Fibroblast of lung (primary cell): Measurements from ENCODE around the gene MMD. TPM values are rescaled to one million over a fixed set of nuclear protein-coding genes. Genes with fewer than 3 reads are reported as not detected.

ENCODE experiments used
- DNase-seq, 2 donors: peaks; one replicate each; pipeline versions ENCODE4 v3.0.0 to v3.0.0-alpha.2; 2010; ENCODE audit warnings: low read depth in 2 of 2
- H2AFZ ChIP-seq: 2 replicates; pipeline ENCODE4 v1.5.1; 2012; ENCODE audit warnings: low read length, control low read depth, inconsistent platforms
- H3K27ac ChIP-seq: 2 replicates; pipeline ENCODE4 v1.5.1; 2011; ENCODE audit warnings: low read length, control low read depth; ENCODE audit not compliant: insufficient read depth
- H3K27me3 ChIP-seq: 2 replicates; pipeline ENCODE4 v1.5.1; 2011; ENCODE audit warnings: mild to moderate bottlenecking, low read length; ENCODE audit not compliant: control insufficient read depth, insufficient read depth
- H3K36me3 ChIP-seq: 2 replicates; pipeline ENCODE4 v1.5.1; 2011; ENCODE audit warnings: low read length; ENCODE audit not compliant: control insufficient read depth, insufficient read depth
- H3K4me1 ChIP-seq: 2 replicates; pipeline ENCODE4 v1.5.1; 2011; ENCODE audit warnings: low read length; ENCODE audit not compliant: control insufficient read depth, insufficient read depth; ENCODE audit errors: extremely low read depth
- H3K4me2 ChIP-seq: 2 replicates; pipeline ENCODE4 v1.5.1; 2011; ENCODE audit warnings: low read length, control low read depth; ENCODE audit not compliant: insufficient read depth; ENCODE audit errors: extremely low read depth
- H3K4me3 ChIP-seq, 4 experiments: fragments of 200-600 bp in 1 of 4; sonication (generic) in 1 of 4; replicated peaks in 1 of 4; 2 replicates each; pipeline ENCODE4 v1.5.1; 2011 to 2016; ENCODE audit warnings: low read length in 4 of 4, low read depth in 3 of 4, mild to moderate bottlenecking in 3 of 4, control low read depth in 2 of 4, inconsistent platforms in 1 of 4, mixed read lengths in 1 of 4; ENCODE audit not compliant: insufficient read depth in 1 of 4; ENCODE audit errors: control extremely low read depth in 1 of 4
- H3K79me2 ChIP-seq: 2 replicates; pipeline ENCODE4 v1.5.1; 2012; ENCODE audit warnings: mild to moderate bottlenecking, low read length, inconsistent platforms; ENCODE audit not compliant: control insufficient read depth, insufficient read depth
- H3K9ac ChIP-seq: 2 replicates; pipeline ENCODE4 v1.5.1; 2011; ENCODE audit warnings: mild to moderate bottlenecking, low read length, control low read depth; ENCODE audit not compliant: insufficient read depth
- H3K9me3 ChIP-seq: 2 replicates; pipeline ENCODE4 v1.5.1; 2012; ENCODE audit warnings: low read depth, low read length; ENCODE audit not compliant: control insufficient read depth, insufficient read depth
- H4K20me1 ChIP-seq: 2 replicates; pipeline ENCODE4 v1.5.1; 2011; ENCODE audit warnings: low read length; ENCODE audit not compliant: control insufficient read depth, insufficient read depth; ENCODE audit errors: extremely low read depth
- CTCF ChIP-seq, 2 donors: IDR thresholded peaks in 1 of 2; conservative IDR thresholded peaks in 1 of 2; 1 replicate in 1 of 2; 2 replicates in 1 of 2; pipeline ENCODE4 v1.5.1; 2011 to 2012; ENCODE audit warnings: low read length in 2 of 2, control low read depth in 1 of 2, inconsistent platforms in 1 of 2, low read depth in 1 of 2, mild to moderate bottlenecking in 1 of 2
- EZH2 ChIP-seq: IDR thresholded peaks from 2 replicates; pipeline ENCODE4 v1.5.1; 2012; ENCODE audit warnings: low read length, control low read depth, mild to moderate bottlenecking; ENCODE audit errors: missing control alignments
- polyA plus RNA-seq, 2 donors: library from polyadenylated mRNA; depleted of rRNA in 1 of 2; stranded (reverse) in 1 of 2; unstranded in 1 of 2; fragments of >200 nt; gene quantifications; 2 replicates each; pipeline ENCODE4 v1.2.1, GENCODE V29; 2011 to 2012; ENCODE audit warnings: missing spikeins in 1 of 2
- total RNA-seq: library from RNA; depleted of rRNA; stranded (reverse); fragments of >200 nt; gene quantifications from 2 replicates; pipeline ENCODE4 v1.2.1, GENCODE V29; 2014

MMD gene
- total and polyA plus RNA-seq, 2 donors (not counting 1 experiment from before 2014, with no cell fraction given): 16.0 to 36.3 TPM

- H2AFZ ChIP-seq: no peak overlapping the region
- H3K9me3 ChIP-seq: no peaks in the 10 kb centered on the region
- DNase-seq: peak; percentile 42 to 64
- H3K27ac ChIP-seq: peak overlapping the region; percentile 10
- H4K20me1 ChIP-seq: no peaks in the 10 kb centered on the region
- no peaks in the 10 kb centered on the region for H3K79me2 ChIP-seq
- H3K9ac ChIP-seq: no peak overlapping the region
- no peaks in the 10 kb centered on the region for H3K27me3 ChIP-seq
- H3K4me2 ChIP-seq: no peak overlapping the region
- no peak overlapping the region for H3K4me3 ChIP-seq
- peaks cover 8% of the 10 kb centered on the region for H3K4me1 ChIP-seq
- H3K36me3 ChIP-seq: no peaks in the 10 kb centered on the region
- TF ChIP-seq EZH2 (no peak), CTCF (conservative IDR thresholded peaks at IDR 0.05 in 1 of 2, IDR thresholded peaks at IDR 0.05 in 1 of 2; ENCODE audit: low read depth in 1 of 2, low read length in 2 of 2) (no peak)
These were observed 23.1 kb upstream of the MMD start for GRCh38 chr17:55444471-55445441.

DNA sequence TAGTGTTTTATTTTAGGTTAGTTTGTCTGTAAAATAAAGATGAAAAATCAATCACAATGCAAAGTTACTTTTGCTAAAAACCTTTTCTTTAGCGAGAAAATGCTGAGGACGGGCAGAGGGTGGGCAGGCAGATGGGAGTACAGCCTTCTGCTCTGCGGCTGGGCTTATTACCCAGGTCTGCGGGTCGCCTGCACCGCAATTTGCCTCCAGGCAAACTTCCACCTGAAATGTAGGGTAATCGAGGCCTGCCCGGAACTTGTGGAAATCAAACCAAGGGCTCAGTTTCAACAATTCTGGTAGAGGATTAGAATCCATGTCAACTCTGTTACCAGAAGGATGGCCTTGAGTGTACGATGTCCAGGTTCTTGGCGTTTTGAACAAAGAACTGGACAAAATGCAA is 22.3 kb upstream of the MMD start:
- Histone ChIP-seq H2AFZ (no peak overlapping the region), H3K36me3 (no peaks in the 10 kb centered on the region), H3K4me2 (no peak overlapping the region), H3K4me1 (peaks cover 8% of the 10 kb centered on the region), H3K27me3 (no peaks in the 10 kb centered on the region), H3K27ac (no peak overlapping the region), H3K4me3 (no peak overlapping the region), H3K9me3 (no peaks in the 10 kb centered on the region), H3K79me2 (no peaks in the 10 kb centered on the region), H3K9ac (no peak overlapping the region), H4K20me1 (no peaks in the 10 kb centered on the region)
- no peak for DNase-seq
- TF ChIP-seq EZH2 (no peak), CTCF (conservative IDR thresholded peaks at IDR 0.05 in 1 of 2, IDR thresholded peaks at IDR 0.05 in 1 of 2; ENCODE audit: low read depth in 1 of 2, low read length in 2 of 2) (no peak)

- peak in 1 of 2 donors; percentile 87 for DNase-seq
These were observed 21.5 kb upstream of the MMD start for GRCh38 chr17:55442953-55443683.

More at GRCh38 chr17:55442953-55443683, 21.5 kb upstream of the MMD start:
- no peak overlapping the region for H3K4me2 ChIP-seq
- H3K27me3 ChIP-seq: no peaks in the 10 kb centered on the region
- TF ChIP-seq EZH2 (no peak), CTCF (conservative IDR thresholded peaks at IDR 0.05 in 1 of 2, IDR thresholded peaks at IDR 0.05 in 1 of 2; ENCODE audit: low read depth in 1 of 2, low read length in 2 of 2) (no peak)
- H3K9me3 ChIP-seq: no peaks in the 10 kb centered on the region
- no peak overlapping the region for H2AFZ ChIP-seq
- H3K79me2 ChIP-seq: no peaks in the 10 kb centered on the region
- H3K4me1 ChIP-seq: peaks cover 8% of the 10 kb centered on the region
- no peaks in the 10 kb centered on the region for H4K20me1 ChIP-seq
- no peaks in the 10 kb centered on the region for H3K36me3 ChIP-seq
- H3K27ac ChIP-seq: peak overlapping the region; percentile 14
- no peak overlapping the region for H3K4me3 ChIP-seq
- H3K9ac ChIP-seq: no peak overlapping the region
